Stimulated activated CD8-positive, alpha-beta memory T cell treated with anti-CD3 and anti-CD28 coated beads, Interleukin-15, amount 100 ng/mL, for 24 hours (primary cell): Measurements from ENCODE around the gene PLEK2.
"Not testable (repeated sequence)": the region's sequence is repeated elsewhere in the genome, so short reads cannot be mapped to it uniquely, and the experiment has no call there.

ENCODE experiments used
- DNase-seq: peaks from one replicate; pipeline ENCODE4 v3.0.0-alpha.2; 2020; ENCODE audit warnings: low read depth

Gene PLEK2

GRCh38 chr14:67411820-67412421, at the start of gene PLEK2:
Gene PLEK2 (minus strand): TSS chr14:67412165. CDS start chr14:67412059, 106 bp downstream.
- no peak for DNase-seq

GRCh38 chr14:67461341-67461985, 49.5 kb upstream of the PLEK2 start:
- DNase-seq = no peak

- no peak for DNase-seq
These were observed 47.4 kb upstream of the PLEK2 start for GRCh38 chr14:67459336-67459735.

- no peak for DNase-seq
These were observed 45.8 kb upstream of the PLEK2 start for GRCh38 chr14:67457782-67458181.

GRCh38 chr14:67456732-67457131, 44.8 kb upstream of the PLEK2 start:
- DNase-seq = no peak

- no peak for DNase-seq
These were observed 41.8 kb upstream of the PLEK2 start for GRCh38 chr14:67453575-67454300.

GRCh38 chr14:67451667-67452066, 39.7 kb upstream of the PLEK2 start:
- DNase-seq = not testable (repeated sequence)

GRCh38 chr14:67449096-67449495, 37.1 kb upstream of the PLEK2 start:
- DNase-seq = no peak

GRCh38 chr14:67447033-67447381, 35.0 kb upstream of the PLEK2 start:
- no peak for DNase-seq

- no peak for DNase-seq
These were observed 34.5 kb upstream of the PLEK2 start for GRCh38 chr14:67446371-67447032.

GRCh38 chr14:67444395-67444794, 32.4 kb upstream of the PLEK2 start:
- no peak for DNase-seq

- DNase-seq = no peak
These were observed 30.4 kb upstream of the PLEK2 start for GRCh38 chr14:67442139-67442906.

GRCh38 chr14:67441672-67442071, 29.7 kb upstream of the PLEK2 start:
- no peak for DNase-seq

- DNase-seq = no peak
These were observed 29.3 kb upstream of the PLEK2 start for GRCh38 chr14:67441256-67441655.

- no peak for DNase-seq
These were observed 28.5 kb upstream of the PLEK2 start for GRCh38 chr14:67440513-67440912.

- DNase-seq = no peak
These were observed 27.0 kb upstream of the PLEK2 start for GRCh38 chr14:67438969-67439368.

- no peak for DNase-seq
These were observed 24.3 kb upstream of the PLEK2 start for GRCh38 chr14:67436006-67436866.

- DNase-seq = no peak
These were observed 23.6 kb upstream of the PLEK2 start for GRCh38 chr14:67435603-67436002.

- DNase-seq = no peak
These were observed 20.1 kb upstream of the PLEK2 start for GRCh38 chr14:67432050-67432564.

- no peak for DNase-seq
These were observed 17.7 kb upstream of the PLEK2 start for GRCh38 chr14:67429510-67430205.
